ENCODE results near the gene TBXAS1.

The TBXAS1 gene

GRCh38 chr7:139981511-139981895 lies 152.4 kb downstream of the TBXAS1 start:
- TF ChIP-seq CTCF (IDR thresholded peaks at IDR 0.05; ENCODE audit: extremely low read depth, missing control alignments): no peak
- DNase-seq (ENCODE audit: low spot score): no peak

GRCh38 chr7:139982927-139983920 lies 154.2 kb downstream of the TBXAS1 start:
- DNase-seq (ENCODE audit: low spot score): no peak
- no peak for TF ChIP-seq CTCF (IDR thresholded peaks at IDR 0.05; ENCODE audit: extremely low read depth, missing control alignments)

GRCh38 chr7:139984642-139985539 lies 155.8 kb downstream of the TBXAS1 start:
- TF ChIP-seq CTCF (IDR thresholded peaks at IDR 0.05; ENCODE audit: extremely low read depth, missing control alignments): no peak

GRCh38 chr7:139985811-139986210 lies 156.7 kb downstream of the TBXAS1 start:
- no peak for TF ChIP-seq CTCF (IDR thresholded peaks at IDR 0.05; ENCODE audit: extremely low read depth, missing control alignments)
- no peak for DNase-seq (ENCODE audit: low spot score)

More at GRCh38 chr7:139984642-139985539, 155.8 kb downstream of the TBXAS1 start:
- DNase-seq (ENCODE audit: low spot score): no peak

- DNase-seq (ENCODE audit: low spot score): no peak
- no peak for TF ChIP-seq CTCF (IDR thresholded peaks at IDR 0.05; ENCODE audit: extremely low read depth, missing control alignments)
Measured at GRCh38 chr7:139987691-139988516, 158.8 kb downstream of the TBXAS1 start.

GRCh38 chr7:139989366-139990141 lies 160.5 kb downstream of the TBXAS1 start:
- no peak for DNase-seq (ENCODE audit: low spot score)
- TF ChIP-seq CTCF (IDR thresholded peaks at IDR 0.05; ENCODE audit: extremely low read depth, missing control alignments): no peak
